Measurements from ENCODE around the gene HMGXB3.

- TF ChIP-seq, protein P1, sequence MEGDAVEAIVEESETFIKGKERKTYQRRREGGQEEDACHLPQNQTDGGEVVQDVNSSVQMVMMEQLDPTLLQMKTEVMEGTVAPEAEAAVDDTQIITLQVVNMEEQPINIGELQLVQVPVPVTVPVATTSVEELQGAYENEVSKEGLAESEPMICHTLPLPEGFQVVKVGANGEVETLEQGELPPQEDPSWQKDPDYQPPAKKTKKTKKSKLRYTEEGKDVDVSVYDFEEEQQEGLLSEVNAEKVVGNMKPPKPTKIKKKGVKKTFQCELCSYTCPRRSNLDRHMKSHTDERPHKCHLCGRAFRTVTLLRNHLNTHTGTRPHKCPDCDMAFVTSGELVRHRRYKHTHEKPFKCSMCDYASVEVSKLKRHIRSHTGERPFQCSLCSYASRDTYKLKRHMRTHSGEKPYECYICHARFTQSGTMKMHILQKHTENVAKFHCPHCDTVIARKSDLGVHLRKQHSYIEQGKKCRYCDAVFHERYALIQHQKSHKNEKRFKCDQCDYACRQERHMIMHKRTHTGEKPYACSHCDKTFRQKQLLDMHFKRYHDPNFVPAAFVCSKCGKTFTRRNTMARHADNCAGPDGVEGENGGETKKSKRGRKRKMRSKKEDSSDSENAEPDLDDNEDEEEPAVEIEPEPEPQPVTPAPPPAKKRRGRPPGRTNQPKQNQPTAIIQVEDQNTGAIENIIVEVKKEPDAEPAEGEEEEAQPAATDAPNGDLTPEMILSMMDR (conservative IDR thresholded peaks at IDR 0.05; ENCODE audit: low read length): no peak
- TF ChIP-seq EZH2phosphoT487 (IDR thresholded peaks at IDR 0.05; ENCODE audit: borderline replicate concordance, low read depth, low read length): no peak
Observed at GRCh38 chr5:150082374-150082773, 81.8 kb downstream of the HMGXB3 start.
